ENCODE data around the gene DEFB132. TPM values are rescaled to one million over a fixed set of nuclear protein-coding genes. Genes with fewer than 3 reads are reported as not detected.

Gene DEFB132
- total RNA-seq, 2 donors from 2014 or later: not detected

DNA sequence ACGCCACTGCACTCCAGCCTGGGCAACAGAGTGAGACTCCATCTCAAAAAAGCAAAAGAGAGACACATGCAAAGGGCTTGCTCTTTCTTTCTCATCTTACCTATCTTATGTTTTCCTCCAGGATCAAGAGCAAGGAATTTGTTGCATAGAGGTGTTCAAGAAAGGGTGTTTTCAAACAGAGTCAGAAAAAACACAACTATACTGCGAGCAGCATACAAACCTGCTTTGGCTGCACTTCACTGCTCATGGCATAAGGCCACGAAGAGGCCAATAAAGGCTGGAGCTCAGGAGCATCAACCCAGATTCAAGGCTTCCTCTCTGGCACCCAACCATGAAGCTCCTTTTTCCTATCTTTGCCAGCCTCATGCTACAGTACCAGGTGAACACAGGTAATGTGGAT is 30.6 kb upstream of the DEFB132 start, which contains the start of gene DEFB129:
DEFB129 (plus strand) TSS at position 301 of the 400 bp plus-strand sequence; CDS start at position 332, 31 bp downstream.
- 79 to 87% methylated on average over 2 to 3 of the region's 3 CpGs for WGBS, 2 experiments (ENCODE audit: insufficient coverage in 1 of 2, insufficient read length in 1 of 2)
- Mint-ChIP-seq H3K27ac (no peak within 1 kb of the TSS), H3K4me1 (no peaks in the 10 kb centered on the region), H3K27me3 (ENCODE audit: insufficient read depth) (peaks cover 61% of the 10 kb centered on the region), H3K36me3 (ENCODE audit: low read depth) (no peaks in the 10 kb centered on the region), H3K9me3 (no peaks in the 10 kb centered on the region), H3K4me3 (no peak within 1 kb of the TSS)
- H3K4me3 ChIP-seq (ENCODE audit: low read length): no peak within 1 kb of the TSS
- no peaks in the 10 kb centered on the region for H3K36me3 ChIP-seq (ENCODE audit: control insufficient read depth, insufficient read depth, low read length)
- no peak within 1 kb of the TSS for H3K27ac ChIP-seq (ENCODE audit: low read depth, low read length)
- no peaks in the 10 kb centered on the region for H3K9me3 ChIP-seq (ENCODE audit: control insufficient read depth, low read length)
- no peak for TF ChIP-seq CTCF (conservative IDR thresholded peaks at IDR 0.05)
- H3K9ac ChIP-seq (ENCODE audit: extremely low read depth, low read length, poor library complexity, severe bottlenecking): no peak within 1 kb of the TSS
- DNase-seq: no peak
- H3K4me1 ChIP-seq (ENCODE audit: control insufficient read depth, insufficient read depth, low read length): no peaks in the 10 kb centered on the region
- H3K27me3 ChIP-seq (ENCODE audit: control insufficient read depth, insufficient read depth, low read length, poor library complexity, severe bottlenecking): peaks cover 23% of the 10 kb centered on the region

- H3K4me3 Mint-ChIP-seq: no peak overlapping the region
- H3K9me3 Mint-ChIP-seq: no peaks in the 10 kb centered on the region
- Histone ChIP-seq H3K9ac (ENCODE audit: extremely low read depth, low read length, poor library complexity, severe bottlenecking) (no peak overlapping the region), H3K9me3 (ENCODE audit: control insufficient read depth, low read length) (no peaks in the 10 kb centered on the region), H3K4me1 (ENCODE audit: control insufficient read depth, insufficient read depth, low read length) (no peaks in the 10 kb centered on the region), H3K27ac (ENCODE audit: low read depth, low read length) (no peak overlapping the region), H3K4me3 (ENCODE audit: low read length) (no peak overlapping the region), H3K27me3 (ENCODE audit: control insufficient read depth, insufficient read depth, low read length, poor library complexity, severe bottlenecking) (peaks cover 19% of the 10 kb centered on the region), H3K36me3 (ENCODE audit: control insufficient read depth, insufficient read depth, low read length) (no peaks in the 10 kb centered on the region)
- H3K27me3 Mint-ChIP-seq (ENCODE audit: insufficient read depth): peaks cover 60% of the 10 kb centered on the region
- TF ChIP-seq CTCF (conservative IDR thresholded peaks at IDR 0.05): no peak
- no peaks in the 10 kb centered on the region for H3K4me1 Mint-ChIP-seq
- 90 to 93% methylated on average over 2 to 3 of the region's 3 CpGs for WGBS, 2 experiments (ENCODE audit: insufficient coverage in 1 of 2, insufficient read length in 1 of 2)
- H3K36me3 Mint-ChIP-seq (ENCODE audit: low read depth): no peaks in the 10 kb centered on the region
- no peak for DNase-seq
- H3K27ac Mint-ChIP-seq: no peak overlapping the region
Observed at GRCh38 chr20:227439-228105, 30.0 kb upstream of the DEFB132 start.

DNA sequence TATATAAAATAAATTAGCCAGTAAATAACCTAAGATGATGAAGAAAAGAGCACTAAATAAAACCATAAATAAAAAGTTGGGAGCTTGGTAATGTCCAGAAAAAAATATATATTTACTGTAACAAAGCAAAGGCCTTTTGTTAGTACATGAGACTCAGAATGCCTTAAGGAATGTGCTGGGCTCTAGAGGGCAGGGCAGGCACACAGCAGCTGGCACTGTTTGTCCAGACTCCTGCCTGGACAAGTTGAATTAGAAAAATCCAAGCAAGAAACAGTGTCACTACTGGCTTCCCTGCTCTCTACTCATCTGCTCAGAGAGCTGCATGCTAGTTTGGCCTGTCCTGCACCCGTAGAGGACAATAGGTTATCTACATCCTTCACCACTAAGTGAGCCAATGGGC is 21.6 kb upstream of the DEFB132 start:
- H3K36me3 Mint-ChIP-seq (ENCODE audit: low read depth): no peaks in the 10 kb centered on the region
- H3K9me3 Mint-ChIP-seq: no peaks in the 10 kb centered on the region
- DNase-seq: no peak
- H3K4me1 Mint-ChIP-seq: no peaks in the 10 kb centered on the region
- WGBS, 2 experiments (ENCODE audit: insufficient coverage in 1 of 2, insufficient read length in 1 of 2): 65% methylated on average over 1 of the region's 1 CpG; no CpG with 5 or more reads in 1 of the 2 experiments
- H3K27ac Mint-ChIP-seq: no peak overlapping the region
- no peak overlapping the region for H3K27ac ChIP-seq (ENCODE audit: low read depth, low read length)
- peaks cover 68% of the 10 kb centered on the region for H3K27me3 Mint-ChIP-seq (ENCODE audit: insufficient read depth)
- no peaks in the 10 kb centered on the region for H3K36me3 ChIP-seq (ENCODE audit: control insufficient read depth, insufficient read depth, low read length)
- H3K9ac ChIP-seq (ENCODE audit: extremely low read depth, low read length, poor library complexity, severe bottlenecking): no peak overlapping the region
- no peaks in the 10 kb centered on the region for H3K9me3 ChIP-seq (ENCODE audit: control insufficient read depth, low read length)
- no peak for TF ChIP-seq CTCF (conservative IDR thresholded peaks at IDR 0.05)
- H3K27me3 ChIP-seq (ENCODE audit: control insufficient read depth, insufficient read depth, low read length, poor library complexity, severe bottlenecking): no peaks in the 10 kb centered on the region
- H3K4me3 Mint-ChIP-seq: no peak overlapping the region
- H3K4me1 ChIP-seq (ENCODE audit: control insufficient read depth, insufficient read depth, low read length): no peaks in the 10 kb centered on the region
- H3K4me3 ChIP-seq (ENCODE audit: low read length): no peak overlapping the region
